GM06990 (cell line): Measurements from ENCODE around the gene ZSWIM1.
"Not testable (repeated sequence)": the region's sequence is repeated elsewhere in the genome, so short reads cannot be mapped to it uniquely, and the experiment has no call there.

ENCODE experiments used
- DNase-seq: peaks from one replicate; pipeline ENCODE4 v3.0.0-alpha.2; 2011; ENCODE audit not compliant: insufficient read length; ENCODE audit errors: extremely low read depth
- H3K27me3 ChIP-seq: replicated peaks from 2 replicates; pipeline ENCODE4 v1.6.0; 2011; ENCODE audit warnings: low read length; ENCODE audit not compliant: control insufficient read depth, insufficient read depth
- H3K36me3 ChIP-seq: 2 replicates; pipeline ENCODE4 v1.5.1; 2011; ENCODE audit warnings: low read length; ENCODE audit not compliant: control insufficient read depth, insufficient read depth
- H3K4me3 ChIP-seq: replicated peaks from 2 replicates; pipeline ENCODE4 v1.5.1; 2011; ENCODE audit warnings: low read depth, mild to moderate bottlenecking, control low read depth, low read length
- CTCF ChIP-seq: IDR thresholded peaks from 2 replicates; pipeline ENCODE4 v1.5.1; 2011; ENCODE audit warnings: low read length, control low read depth, mild to moderate bottlenecking, inconsistent platforms; ENCODE audit not compliant: insufficient read depth, poor library complexity, severe bottlenecking

Gene ZSWIM1

GRCh38 chr20:45897289-45897688, 16.3 kb downstream of the ZSWIM1 start:
- no peak for DNase-seq
- H3K27me3 ChIP-seq: no peaks in the 10 kb centered on the region
- no peak overlapping the region for H3K4me3 ChIP-seq
- H3K36me3 ChIP-seq: peaks cover 23% of the 10 kb centered on the region
- no peak for TF ChIP-seq CTCF

- no peak for TF ChIP-seq CTCF
- H3K4me3 ChIP-seq: no peak overlapping the region
- no peak for DNase-seq
- H3K27me3 ChIP-seq: no peaks in the 10 kb centered on the region
- peaks cover 23% of the 10 kb centered on the region for H3K36me3 ChIP-seq
Observed at GRCh38 chr20:45897692-45898091, 16.7 kb downstream of the ZSWIM1 start.

- Histone ChIP-seq H3K4me3 (no peak overlapping the region), H3K27me3 (no peaks in the 10 kb centered on the region), H3K36me3 (peaks cover 22% of the 10 kb centered on the region)
- TF ChIP-seq CTCF: no peak
- DNase-seq: no peak
Observed at GRCh38 chr20:45898285-45898684, 17.3 kb downstream of the ZSWIM1 start.

GRCh38 chr20:45899046-45899835, 18.2 kb downstream of the ZSWIM1 start:
- no peak for TF ChIP-seq CTCF
- H3K27me3 ChIP-seq: no peaks in the 10 kb centered on the region
- no peak overlapping the region for H3K4me3 ChIP-seq
- no peak for DNase-seq
- peaks cover 17% of the 10 kb centered on the region for H3K36me3 ChIP-seq

GRCh38 chr20:45901332-45901731, 20.3 kb downstream of the ZSWIM1 start:
- not testable (repeated sequence) for H3K4me3 ChIP-seq, DNase-seq, H3K36me3 ChIP-seq, H3K27me3 ChIP-seq

GRCh38 chr20:45902199-45902701, 21.2 kb downstream of the ZSWIM1 start:
- Histone ChIP-seq H3K36me3 (peaks cover 5% of the 10 kb centered on the region), H3K27me3 (no peaks in the 10 kb centered on the region), H3K4me3 (no peak overlapping the region)
- DNase-seq: no peak
- no peak for TF ChIP-seq CTCF
